Measurements from ENCODE around the gene PEX5L. TPM values are rescaled to one million over a fixed set of nuclear protein-coding genes. Genes with fewer than 3 reads are reported as not detected.

The PEX5L gene
- 0.43 and 0.60 TPM in 2 replicates for total RNA-seq (2014; rRNA removed; shearing (Covaris generic); ENCODE audit: low replicate concordance)

- Histone ChIP-seq H3K9me3 (ENCODE audit: low read length) (no peaks in the 10 kb centered on the region), H4K20me1 (ENCODE audit: insufficient read depth, low read depth, low read length) (no peaks in the 10 kb centered on the region), H3K9ac (ENCODE audit: low read length) (no peak within 1 kb of the TSS), H3K27me3 (ENCODE audit: low read length) (no peaks in the 10 kb centered on the region), H3K4me3 (ENCODE audit: low read length) (no peak within 1 kb of the TSS), H3K79me2 (ENCODE audit: low read length) (no peaks in the 10 kb centered on the region), H3K4me2 (ENCODE audit: low read depth, low read length, poor library complexity, severe bottlenecking) (no peak within 1 kb of the TSS), H3K36me3 (ENCODE audit: insufficient read depth, low read length) (no peaks in the 10 kb centered on the region), H3K9me2 (replicated peaks; ENCODE audit: insufficient read depth, low read length) (no peaks in the 10 kb centered on the region), H3K27ac (ENCODE audit: low read length) (no peak within 1 kb of the TSS), H2AFZ (ENCODE audit: low read length) (no peak within 1 kb of the TSS), H3K4me1 (ENCODE audit: low read length) (peaks cover 25% of the 10 kb centered on the region)
- no peak for DNase-seq
Observed at GRCh38 chr3:180036671-180037455, at the start of gene PEX5L. Gene PEX5L, minus strand, starts transcription at chr3:180036937. Its CDS starts 338 bp downstream, at chr3:180036599.

DNA sequence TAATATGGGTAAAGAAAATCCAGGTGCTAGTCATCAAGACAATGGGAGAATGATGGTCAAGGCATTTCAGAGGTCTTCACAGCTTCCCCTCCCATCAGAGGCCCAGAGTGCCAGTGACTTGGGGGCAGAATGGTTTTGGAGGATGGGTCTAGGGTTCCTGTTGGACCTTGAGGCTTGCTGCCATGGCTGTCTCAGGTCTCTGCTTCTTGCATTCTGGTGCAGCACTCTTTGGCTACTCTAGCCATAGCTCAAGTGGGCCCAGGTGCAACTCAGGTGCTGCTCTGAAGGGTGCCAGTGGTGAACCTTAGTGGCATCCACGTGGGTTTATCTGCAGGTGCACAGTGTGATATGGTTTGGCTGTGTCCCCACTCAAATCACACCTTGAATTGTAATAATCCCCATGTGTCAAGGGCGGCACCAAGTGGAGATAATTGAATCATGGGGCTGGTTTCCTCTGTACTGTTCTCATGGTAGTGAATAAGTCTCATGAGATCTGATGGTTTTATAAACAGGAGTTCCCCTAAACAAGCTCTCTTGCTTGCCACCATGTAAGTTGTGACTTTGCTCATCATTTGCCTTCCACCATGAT lies 48.5 kb upstream of the PEX5L start:
- H3K79me2 ChIP-seq (ENCODE audit: low read length): no peaks in the 10 kb centered on the region
- no peak overlapping the region for H3K9ac ChIP-seq (ENCODE audit: low read length)
- no peak overlapping the region for H3K4me3 ChIP-seq (ENCODE audit: low read length)
- H3K27me3 ChIP-seq (ENCODE audit: low read length): no peaks in the 10 kb centered on the region
- no peaks in the 10 kb centered on the region for H3K36me3 ChIP-seq (ENCODE audit: insufficient read depth, low read length)
- H3K4me2 ChIP-seq (ENCODE audit: low read depth, low read length, poor library complexity, severe bottlenecking): no peak overlapping the region
- no peak overlapping the region for H3K27ac ChIP-seq (ENCODE audit: low read length)
- H3K9me2 ChIP-seq (replicated peaks; ENCODE audit: insufficient read depth, low read length): no peaks in the 10 kb centered on the region
- H2AFZ ChIP-seq (ENCODE audit: low read length): peak overlapping the region; percentile 52; the same call in 1 of the 2 replicates
- no peaks in the 10 kb centered on the region for H3K9me3 ChIP-seq (ENCODE audit: low read length)
- DNase-seq: peak; percentile 81
- no peaks in the 10 kb centered on the region for H4K20me1 ChIP-seq (ENCODE audit: insufficient read depth, low read depth, low read length)
- H3K4me1 ChIP-seq (ENCODE audit: low read length): peaks cover 16% of the 10 kb centered on the region

GRCh38 chr3:180082699-180083098 lies 46.0 kb upstream of the PEX5L start:
- H3K79me2 ChIP-seq (ENCODE audit: low read length): no peaks in the 10 kb centered on the region
- H3K27ac ChIP-seq (ENCODE audit: low read length): no peak overlapping the region
- no peaks in the 10 kb centered on the region for H3K27me3 ChIP-seq (ENCODE audit: low read length)
- no peaks in the 10 kb centered on the region for H3K36me3 ChIP-seq (ENCODE audit: insufficient read depth, low read length)
- H3K4me3 ChIP-seq (ENCODE audit: low read length): no peak overlapping the region
- no peaks in the 10 kb centered on the region for H3K9me2 ChIP-seq (replicated peaks; ENCODE audit: insufficient read depth, low read length)
- peaks cover 27% of the 10 kb centered on the region for H3K4me1 ChIP-seq (ENCODE audit: low read length)
- no peaks in the 10 kb centered on the region for H3K9me3 ChIP-seq (ENCODE audit: low read length)
- no peak overlapping the region for H3K9ac ChIP-seq (ENCODE audit: low read length)
- H4K20me1 ChIP-seq (ENCODE audit: insufficient read depth, low read depth, low read length): no peaks in the 10 kb centered on the region
- H2AFZ ChIP-seq (ENCODE audit: low read length): no peak overlapping the region
- H3K4me2 ChIP-seq (ENCODE audit: low read depth, low read length, poor library complexity, severe bottlenecking): no peak overlapping the region
- no peak for DNase-seq

DNA sequence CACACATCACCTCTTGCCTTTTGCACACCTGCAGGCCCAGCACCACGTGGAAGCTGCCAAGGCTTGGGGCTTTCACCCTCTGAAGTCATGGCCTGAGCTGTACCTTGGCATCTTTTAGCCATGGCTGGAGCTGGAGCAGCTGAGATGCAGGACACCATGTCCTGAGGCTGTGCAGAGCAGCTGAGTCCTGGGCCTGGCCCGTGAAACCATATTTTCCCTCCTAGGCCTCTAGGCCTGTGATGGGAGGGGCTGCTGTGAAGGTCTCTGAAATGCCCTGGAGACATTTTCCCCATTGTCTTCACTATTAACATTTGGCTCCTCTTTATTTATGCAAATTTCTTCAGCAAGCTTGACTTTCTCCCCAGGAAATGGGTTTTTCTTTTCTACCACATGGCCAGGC lies 41.9 kb upstream of the PEX5L start:
- Histone ChIP-seq H3K36me3 (ENCODE audit: insufficient read depth, low read length) (no peaks in the 10 kb centered on the region), H3K4me3 (ENCODE audit: low read length) (no peak overlapping the region), H3K27me3 (ENCODE audit: low read length) (no peaks in the 10 kb centered on the region), H3K9me2 (replicated peaks; ENCODE audit: insufficient read depth, low read length) (no peaks in the 10 kb centered on the region), H3K4me2 (ENCODE audit: low read depth, low read length, poor library complexity, severe bottlenecking) (no peak overlapping the region), H4K20me1 (ENCODE audit: insufficient read depth, low read depth, low read length) (no peaks in the 10 kb centered on the region), H3K27ac (ENCODE audit: low read length) (no peak overlapping the region), H3K9ac (ENCODE audit: low read length) (no peak overlapping the region), H3K79me2 (ENCODE audit: low read length) (no peaks in the 10 kb centered on the region), H3K4me1 (ENCODE audit: low read length) (peaks cover 11% of the 10 kb centered on the region), H3K9me3 (ENCODE audit: low read length) (no peaks in the 10 kb centered on the region), H2AFZ (ENCODE audit: low read length) (no peak overlapping the region)
- no peak for DNase-seq

GRCh38 chr3:180073561-180073960 lies 36.8 kb upstream of the PEX5L start:
- H3K79me2 ChIP-seq (ENCODE audit: low read length): no peaks in the 10 kb centered on the region
- no peak for DNase-seq
- no peak overlapping the region for H3K4me2 ChIP-seq (ENCODE audit: low read depth, low read length, poor library complexity, severe bottlenecking)
- no peak overlapping the region for H3K27ac ChIP-seq (ENCODE audit: low read length)
- no peaks in the 10 kb centered on the region for H3K27me3 ChIP-seq (ENCODE audit: low read length)
- H3K4me1 ChIP-seq (ENCODE audit: low read length): peaks cover 14% of the 10 kb centered on the region
- no peaks in the 10 kb centered on the region for H3K9me2 ChIP-seq (replicated peaks; ENCODE audit: insufficient read depth, low read length)
- H3K4me3 ChIP-seq (ENCODE audit: low read length): no peak overlapping the region
- no peak overlapping the region for H3K9ac ChIP-seq (ENCODE audit: low read length)
- no peak overlapping the region for H2AFZ ChIP-seq (ENCODE audit: low read length)
- no peaks in the 10 kb centered on the region for H3K36me3 ChIP-seq (ENCODE audit: insufficient read depth, low read length)
- no peaks in the 10 kb centered on the region for H3K9me3 ChIP-seq (ENCODE audit: low read length)
- no peaks in the 10 kb centered on the region for H4K20me1 ChIP-seq (ENCODE audit: insufficient read depth, low read depth, low read length)

DNA sequence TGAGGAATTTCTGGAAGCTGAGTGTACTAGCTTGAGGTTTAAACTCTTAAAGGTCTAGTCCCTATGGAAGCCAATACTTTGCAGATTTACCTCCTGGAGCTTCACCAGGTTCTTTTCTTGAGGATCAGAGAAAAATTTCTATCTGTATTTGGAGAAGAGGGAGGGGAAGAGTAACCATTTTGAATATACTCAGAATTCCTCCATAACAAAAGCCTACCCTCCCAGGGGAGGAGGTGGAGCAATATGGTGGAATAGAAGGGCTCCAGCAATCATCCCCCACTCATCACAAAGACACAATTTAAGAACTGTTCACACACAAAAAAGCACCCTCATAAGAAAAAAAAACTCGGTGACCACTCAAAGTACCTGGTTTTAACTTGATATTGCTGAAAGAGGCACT lies 36.0 kb upstream of the PEX5L start:
- Histone ChIP-seq H3K79me2 (ENCODE audit: low read length) (no peaks in the 10 kb centered on the region), H3K27me3 (ENCODE audit: low read length) (no peaks in the 10 kb centered on the region), H3K9me3 (ENCODE audit: low read length) (no peaks in the 10 kb centered on the region), H2AFZ (ENCODE audit: low read length) (peak overlapping the region; percentile 76; the same call in 1 of the 2 replicates), H3K9me2 (replicated peaks; ENCODE audit: insufficient read depth, low read length) (no peaks in the 10 kb centered on the region), H3K9ac (ENCODE audit: low read length) (no peak overlapping the region), H3K4me3 (ENCODE audit: low read length) (no peak overlapping the region), H4K20me1 (ENCODE audit: insufficient read depth, low read depth, low read length) (no peaks in the 10 kb centered on the region), H3K36me3 (ENCODE audit: insufficient read depth, low read length) (no peaks in the 10 kb centered on the region), H3K27ac (ENCODE audit: low read length) (no peak overlapping the region), H3K4me2 (ENCODE audit: low read depth, low read length, poor library complexity, severe bottlenecking) (no peak overlapping the region), H3K4me1 (ENCODE audit: low read length) (peaks cover 9% of the 10 kb centered on the region)
- no peak for DNase-seq

GRCh38 chr3:180070925-180071324 lies 34.2 kb upstream of the PEX5L start:
- no peaks in the 10 kb centered on the region for H3K9me3 ChIP-seq (ENCODE audit: low read length)
- H2AFZ ChIP-seq (ENCODE audit: low read length): peak overlapping the region; percentile 75

DNA sequence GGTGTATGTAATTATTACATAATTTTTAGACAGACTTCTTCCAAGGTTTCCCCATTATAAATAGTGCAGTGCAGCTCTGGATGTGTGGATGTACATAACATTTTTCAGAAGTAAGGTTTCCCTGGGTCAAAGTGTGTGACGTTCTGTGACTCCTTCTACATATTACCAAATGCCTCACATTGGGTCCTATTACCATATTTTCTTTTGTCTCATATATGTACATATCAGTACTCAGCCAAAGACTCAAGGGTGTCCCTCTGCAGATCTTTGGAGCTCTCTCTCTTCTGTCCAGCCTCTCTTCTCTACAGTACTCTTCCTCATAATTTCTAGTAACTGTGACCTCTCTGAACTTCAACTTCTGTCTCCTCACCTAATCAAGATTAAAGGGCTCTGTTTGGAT lies 31.3 kb upstream of the PEX5L start:
- no peaks in the 10 kb centered on the region for H3K9me3 ChIP-seq (ENCODE audit: low read length)
- H3K9ac ChIP-seq (ENCODE audit: low read length): no peak overlapping the region
- H3K9me2 ChIP-seq (replicated peaks; ENCODE audit: insufficient read depth, low read length): no peaks in the 10 kb centered on the region
- H3K4me2 ChIP-seq (ENCODE audit: low read depth, low read length, poor library complexity, severe bottlenecking): no peak overlapping the region
- no peaks in the 10 kb centered on the region for H4K20me1 ChIP-seq (ENCODE audit: insufficient read depth, low read depth, low read length)
- no peak overlapping the region for H2AFZ ChIP-seq (ENCODE audit: low read length)
- no peaks in the 10 kb centered on the region for H3K79me2 ChIP-seq (ENCODE audit: low read length)
- H3K36me3 ChIP-seq (ENCODE audit: insufficient read depth, low read length): no peaks in the 10 kb centered on the region
- no peak overlapping the region for H3K4me3 ChIP-seq (ENCODE audit: low read length)
- H3K27me3 ChIP-seq (ENCODE audit: low read length): no peaks in the 10 kb centered on the region
- no peak for DNase-seq
- no peak overlapping the region for H3K27ac ChIP-seq (ENCODE audit: low read length)
- peaks cover 16% of the 10 kb centered on the region for H3K4me1 ChIP-seq (ENCODE audit: low read length)

More at GRCh38 chr3:180070925-180071324, 34.2 kb upstream of the PEX5L start:
- Histone ChIP-seq H3K9me2 (replicated peaks; ENCODE audit: insufficient read depth, low read length) (no peaks in the 10 kb centered on the region), H3K4me3 (ENCODE audit: low read length) (0 out of 2 replicates have a peak overlapping the region, but pooled peaks have one; percentile 8), H3K27ac (ENCODE audit: low read length) (no peak overlapping the region), H3K4me2 (ENCODE audit: low read depth, low read length, poor library complexity, severe bottlenecking) (peak overlapping the region; percentile 8), H3K27me3 (ENCODE audit: low read length) (no peaks in the 10 kb centered on the region), H3K9ac (ENCODE audit: low read length) (no peak overlapping the region), H3K79me2 (ENCODE audit: low read length) (no peaks in the 10 kb centered on the region), H4K20me1 (ENCODE audit: insufficient read depth, low read depth, low read length) (no peaks in the 10 kb centered on the region), H3K36me3 (ENCODE audit: insufficient read depth, low read length) (no peaks in the 10 kb centered on the region), H3K4me1 (ENCODE audit: low read length) (peaks cover 9% of the 10 kb centered on the region)
- DNase-seq: peak; percentile 52
